ENCODE results near the gene C4BPB.

Gene C4BPB

DNA sequence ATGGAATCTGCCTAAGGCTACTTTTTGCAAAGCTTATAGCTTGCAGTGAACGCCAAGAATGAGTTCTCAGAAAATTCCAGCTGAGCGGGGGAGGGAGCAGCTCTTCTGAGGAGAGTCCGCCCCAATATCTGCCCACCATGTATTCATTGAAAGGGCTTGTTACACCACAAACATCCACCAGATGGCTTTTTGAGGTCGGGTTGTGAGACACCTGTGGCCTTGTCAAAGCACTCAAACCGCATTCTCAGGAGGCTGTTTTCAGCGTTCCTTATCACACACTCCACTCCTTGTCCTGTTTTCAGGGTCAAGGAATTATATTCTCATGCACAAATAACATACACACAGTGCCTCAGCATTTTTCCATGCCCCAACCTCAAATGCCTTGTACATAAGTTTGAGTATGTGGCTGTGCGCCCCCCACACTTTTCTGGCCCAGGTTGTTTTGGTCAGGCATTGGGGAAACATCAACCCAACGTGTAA, 3.9 kb upstream of the C4BPB start:
- peak; percentile 13 for DNase-seq (ENCODE audit: low read depth)

- DNase-seq (ENCODE audit: low read depth), result no peak
These were observed 2.8 kb upstream of the C4BPB start for GRCh38 chr1:207085887-207086286.

GRCh38 chr1:207088161-207088560, 499 bp upstream of the C4BPB start:
- no peak for DNase-seq (ENCODE audit: low read depth)

GRCh38 chr1:207089627-207090355, 1.1 kb downstream of the C4BPB start:
- DNase-seq (ENCODE audit: low read depth), result no peak

- DNase-seq (ENCODE audit: low read depth), result no peak
These were observed 2.7 kb downstream of the C4BPB start for GRCh38 chr1:207091200-207091908.

GRCh38 chr1:207093944-207094343, 5.3 kb downstream of the C4BPB start:
- no peak for DNase-seq (ENCODE audit: low read depth)

DNA sequence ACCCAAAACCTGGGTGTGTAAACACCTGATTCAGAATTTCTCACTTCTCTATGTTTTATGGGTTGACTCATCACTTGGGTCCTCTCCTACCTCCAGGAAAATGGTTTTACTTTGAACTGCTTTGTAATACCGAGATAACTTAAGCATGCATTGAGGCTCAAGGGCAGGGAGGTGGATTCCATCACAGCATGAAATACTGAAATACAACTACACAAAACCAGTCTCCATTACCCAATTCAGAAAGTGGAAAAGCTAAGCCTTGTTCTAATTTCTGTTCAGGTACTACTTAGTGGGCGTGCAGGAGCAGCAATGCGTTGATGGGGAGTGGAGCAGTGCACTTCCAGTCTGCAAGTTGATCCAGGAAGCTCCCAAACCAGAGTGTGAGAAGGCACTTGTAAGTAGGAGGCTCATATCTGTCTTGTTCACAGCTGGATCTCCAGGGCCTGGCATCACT, 9.2 kb downstream of the C4BPB start:
- no peak for DNase-seq (ENCODE audit: low read depth)

- no peak for DNase-seq (ENCODE audit: low read depth)
These were observed 13.1 kb downstream of the C4BPB start for GRCh38 chr1:207101720-207102119.

GRCh38 chr1:207102146-207102545, 13.5 kb downstream of the C4BPB start:
- DNase-seq (ENCODE audit: low read depth), result no peak

- no peak for DNase-seq (ENCODE audit: low read depth)
These were observed 14.0 kb downstream of the C4BPB start for GRCh38 chr1:207102659-207103058.

GRCh38 chr1:207103892-207104373, 15.3 kb downstream of the C4BPB start, which contains the start of gene C4BPA:
C4BPA (plus strand) TSS chr1:207104233; CDS start chr1:207113026, 8,793 bp downstream.
- no peak for DNase-seq (ENCODE audit: low read depth)

GRCh38 chr1:207109004-207109403, 20.3 kb downstream of the C4BPB start:
- no peak for DNase-seq (ENCODE audit: low read depth)

DNA sequence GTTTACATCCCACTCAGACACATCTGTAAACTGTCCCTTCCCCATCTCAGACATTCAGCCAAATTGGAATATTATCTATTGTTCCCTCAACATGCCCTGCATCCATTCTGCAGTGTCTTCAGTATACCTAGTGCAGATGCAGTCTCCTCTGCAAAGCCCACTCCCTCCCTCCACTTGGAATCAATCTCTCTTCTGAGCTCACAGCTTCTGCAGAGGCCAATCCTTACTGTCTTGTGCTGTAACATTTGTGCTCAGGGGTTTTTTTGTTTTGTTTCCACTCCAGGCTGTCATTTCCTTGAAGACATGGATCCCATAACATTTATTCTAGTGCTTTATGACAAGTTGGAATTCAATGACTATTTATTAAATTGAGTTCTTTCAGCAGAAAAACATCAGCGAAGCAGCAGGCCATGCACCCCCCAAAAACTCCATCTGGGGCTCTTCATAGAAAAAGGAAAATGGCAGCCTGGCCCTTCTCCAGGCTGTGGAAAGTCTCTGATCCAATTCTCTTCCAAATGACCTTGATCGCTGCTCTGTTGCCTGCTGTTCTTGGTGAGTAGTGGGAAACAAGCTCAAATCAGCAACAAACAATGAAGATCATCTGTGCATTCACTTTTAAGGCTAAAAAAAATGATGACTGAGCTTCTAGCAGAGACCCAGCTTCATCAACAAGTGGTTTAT, 24.1 kb downstream of the C4BPB start:
- DNase-seq (ENCODE audit: low read depth), result no peak

- no peak for DNase-seq (ENCODE audit: low read depth)
These were observed 26.6 kb downstream of the C4BPB start for GRCh38 chr1:207115269-207115668.

GRCh38 chr1:207124389-207124788, 35.7 kb downstream of the C4BPB start:
- DNase-seq (ENCODE audit: low read depth), result no peak

- DNase-seq (ENCODE audit: low read depth), result no peak
These were observed 39.8 kb downstream of the C4BPB start for GRCh38 chr1:207128336-207128921.

DNA sequence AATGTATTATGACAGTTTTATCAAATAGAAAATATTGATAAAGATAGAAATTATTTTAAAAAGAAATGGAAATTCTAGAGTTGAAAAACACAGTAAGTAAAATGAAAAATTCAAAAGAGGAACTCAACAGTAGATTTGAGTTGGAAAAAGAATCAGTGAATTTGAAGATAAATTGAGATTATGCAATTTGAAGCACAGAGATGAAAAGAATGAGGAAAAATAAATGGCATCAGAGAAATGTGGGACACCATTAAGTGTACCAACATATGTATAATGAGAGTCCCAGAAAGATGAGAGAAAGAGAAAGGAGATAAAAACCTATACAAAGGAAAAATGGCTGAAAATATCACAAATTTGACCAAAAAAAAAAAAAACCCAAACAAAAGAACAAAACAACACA, 40.4 kb downstream of the C4BPB start:
- no peak for DNase-seq (ENCODE audit: low read depth)

- no peak for DNase-seq (ENCODE audit: low read depth)
These were observed 41.8 kb downstream of the C4BPB start for GRCh38 chr1:207130252-207131036.

DNA sequence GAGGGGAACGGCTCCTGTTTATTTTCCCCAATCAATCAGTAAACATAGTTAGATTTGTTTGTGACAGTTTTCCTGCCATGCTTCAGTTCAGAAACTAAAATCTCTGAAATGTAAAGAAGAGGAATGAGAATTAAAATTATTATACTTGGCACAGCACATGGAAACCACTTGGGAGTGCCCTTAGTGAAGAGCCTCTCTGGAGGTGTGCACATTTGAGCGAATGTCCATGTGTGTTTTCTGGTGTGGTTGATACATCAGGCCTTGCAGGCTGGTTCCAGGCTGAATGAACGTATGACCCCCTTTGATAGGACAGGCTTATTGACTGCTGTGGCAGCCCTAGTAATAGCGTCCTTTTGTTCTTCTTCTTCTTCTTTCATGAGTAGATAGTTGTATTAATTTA, 42.5 kb downstream of the C4BPB start:
- no peak for DNase-seq (ENCODE audit: low read depth)

- DNase-seq (ENCODE audit: low read depth), result no peak
These were observed 45.9 kb downstream of the C4BPB start for GRCh38 chr1:207134581-207134980.

GRCh38 chr1:207139616-207140015, 51.0 kb downstream of the C4BPB start:
- DNase-seq (ENCODE audit: low read depth), result no peak
